ENCODE data around the gene CEP350. TPM values are rescaled to one million over a fixed set of nuclear protein-coding genes. Genes with fewer than 3 reads are reported as not detected.

CEP350 gene
- total RNA-seq, 4 donors from 2014 or later: 40.0 to 60.3 (median 57.3) TPM

GRCh38 chr1:179925302-179925701 lies 29.3 kb upstream of the CEP350 start:
- Histone ChIP-seq H3K27ac (no peak overlapping the region), H3K4me3 (no peak overlapping the region), H3K27me3 (no peaks in the 10 kb centered on the region), H3K9me3 (no peaks in the 10 kb centered on the region), H3K36me3 (peaks cover 0 to 3% (median 0%) of the 10 kb centered on the region in 4 donors), H3K4me1 (peaks cover 0 to 5% (median 0%) of the 10 kb centered on the region in 4 donors)
- TF ChIP-seq, protein P1, sequence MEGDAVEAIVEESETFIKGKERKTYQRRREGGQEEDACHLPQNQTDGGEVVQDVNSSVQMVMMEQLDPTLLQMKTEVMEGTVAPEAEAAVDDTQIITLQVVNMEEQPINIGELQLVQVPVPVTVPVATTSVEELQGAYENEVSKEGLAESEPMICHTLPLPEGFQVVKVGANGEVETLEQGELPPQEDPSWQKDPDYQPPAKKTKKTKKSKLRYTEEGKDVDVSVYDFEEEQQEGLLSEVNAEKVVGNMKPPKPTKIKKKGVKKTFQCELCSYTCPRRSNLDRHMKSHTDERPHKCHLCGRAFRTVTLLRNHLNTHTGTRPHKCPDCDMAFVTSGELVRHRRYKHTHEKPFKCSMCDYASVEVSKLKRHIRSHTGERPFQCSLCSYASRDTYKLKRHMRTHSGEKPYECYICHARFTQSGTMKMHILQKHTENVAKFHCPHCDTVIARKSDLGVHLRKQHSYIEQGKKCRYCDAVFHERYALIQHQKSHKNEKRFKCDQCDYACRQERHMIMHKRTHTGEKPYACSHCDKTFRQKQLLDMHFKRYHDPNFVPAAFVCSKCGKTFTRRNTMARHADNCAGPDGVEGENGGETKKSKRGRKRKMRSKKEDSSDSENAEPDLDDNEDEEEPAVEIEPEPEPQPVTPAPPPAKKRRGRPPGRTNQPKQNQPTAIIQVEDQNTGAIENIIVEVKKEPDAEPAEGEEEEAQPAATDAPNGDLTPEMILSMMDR (IDR thresholded peaks at IDR 0.05): no peak
- TF ChIP-seq POLR2AphosphoS5 (IDR thresholded peaks at IDR 0.05) (no peak), EP300 (IDR thresholded peaks at IDR 0.05; ENCODE audit: low read depth) (no peak), POLR2A (IDR thresholded peaks at IDR 0.05) (no peak)
- intact Hi-C loops (cut with DNase I; ENCODE audit: low total_unique reads): no loop called here
- DNase-seq: no peak
- 92% methylated on average over 5 of the region's 5 CpGs for WGBS, 2 donors (ENCODE audit: low coverage in 1 of 2)
- in situ Hi-C loops (cut with MboI; ENCODE audit: low pct_ligation_motif_present in 1 of 4, low pct_unique_long_range_greater_than_20kb in 1 of 4, low sequenced_read_pairs in 3 of 4): no loop called here

DNA sequence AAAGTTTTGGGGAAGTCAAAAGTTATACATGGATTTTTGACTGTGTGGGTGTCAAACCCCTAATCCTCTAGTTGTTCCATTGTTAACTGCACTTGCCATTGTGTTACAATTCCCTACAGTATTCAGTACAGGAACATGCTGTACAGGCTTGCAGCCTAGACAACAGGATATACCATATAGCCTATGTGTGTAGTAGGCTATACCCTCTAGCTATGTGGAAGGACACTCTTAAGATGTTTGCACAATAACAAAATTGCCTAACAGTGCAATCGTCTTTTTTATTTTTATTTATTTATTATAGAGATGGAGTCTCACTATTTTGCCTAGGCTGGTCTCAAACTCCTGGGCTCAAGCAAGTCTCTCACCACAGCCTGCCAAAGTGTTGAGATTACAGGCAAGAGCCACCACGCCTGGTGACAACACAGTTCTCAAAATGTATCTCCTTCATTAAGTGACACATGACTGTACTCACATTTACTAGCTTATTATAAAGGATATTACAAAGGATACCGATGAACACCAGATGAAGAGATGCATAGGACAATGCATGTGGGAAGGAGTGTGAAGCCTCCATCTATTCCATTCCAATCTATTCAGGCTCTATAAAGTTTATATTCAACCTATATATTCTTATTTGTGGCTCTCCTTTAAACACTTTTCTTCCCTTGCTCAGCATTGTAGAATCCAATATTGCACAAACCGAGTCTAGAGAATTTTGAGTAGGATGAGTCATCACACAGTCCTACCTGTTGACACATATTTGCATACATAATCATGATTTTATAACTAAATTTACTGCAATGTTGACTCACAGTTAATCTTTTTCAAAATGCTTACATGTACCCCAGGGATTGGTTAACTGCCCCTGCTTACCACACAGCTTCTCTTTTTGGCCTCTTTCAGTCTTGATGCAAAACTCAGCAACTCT lies 28.4 kb upstream of the CEP350 start:
- WGBS, 2 donors (ENCODE audit: low coverage in 1 of 2): 75 to 79% methylated on average over 4 of the region's 4 CpGs
- in situ Hi-C loops (cut with MboI; ENCODE audit: low pct_ligation_motif_present in 1 of 4, low pct_unique_long_range_greater_than_20kb in 1 of 4, low sequenced_read_pairs in 3 of 4) (no loop called here), intact Hi-C loops (cut with DNase I; ENCODE audit: low total_unique reads) (no loop called here)
- Histone ChIP-seq H3K9me3 (no peaks in the 10 kb centered on the region), H3K27ac (no peak overlapping the region), H3K36me3 (no peaks in the 10 kb centered on the region), H3K4me1 (peaks cover 0 to 6% (median 0%) of the 10 kb centered on the region in 4 donors), H3K4me3 (no peak overlapping the region), H3K27me3 (no peaks in the 10 kb centered on the region)
- TF ChIP-seq POLR2AphosphoS5 (IDR thresholded peaks at IDR 0.05) (no peak), POLR2A (IDR thresholded peaks at IDR 0.05) (no peak), EP300 (IDR thresholded peaks at IDR 0.05; ENCODE audit: low read depth) (no peak)
- TF ChIP-seq, protein P1 (IDR thresholded peaks at IDR 0.05): no peak
- no peak for DNase-seq

GRCh38 chr1:179926850-179927205 lies 27.8 kb upstream of the CEP350 start:
- in situ Hi-C loops (cut with MboI; ENCODE audit: low pct_ligation_motif_present in 1 of 4, low pct_unique_long_range_greater_than_20kb in 1 of 4, low sequenced_read_pairs in 3 of 4): no loop called here

More at GRCh38 chr1:179926850-179927205, 27.8 kb upstream of the CEP350 start:
- H3K9me3 ChIP-seq: no peaks in the 10 kb centered on the region
- 93 to 100% methylated on average over 3 of the region's 3 CpGs for WGBS, 2 donors (ENCODE audit: low coverage in 1 of 2)
- peaks cover 0 to 6% (median 0%) of the 10 kb centered on the region in 4 donors for H3K4me1 ChIP-seq
- no peak for DNase-seq
- H3K27me3 ChIP-seq: no peaks in the 10 kb centered on the region
- TF ChIP-seq POLR2AphosphoS5 (IDR thresholded peaks at IDR 0.05) (no peak), POLR2A (IDR thresholded peaks at IDR 0.05) (no peak), EP300 (IDR thresholded peaks at IDR 0.05; ENCODE audit: low read depth) (no peak)
- TF ChIP-seq, protein P1 (IDR thresholded peaks at IDR 0.05): no peak
- H3K36me3 ChIP-seq: no peaks in the 10 kb centered on the region
- intact Hi-C loops (cut with DNase I; ENCODE audit: low total_unique reads): no loop called here
- H3K27ac ChIP-seq: no peak overlapping the region
- no peak overlapping the region for H3K4me3 ChIP-seq

Measured in transverse colon (tissue), 4 donors.